SK-N-SH (cell line): ENCODE measurements around the gene PRXL2B. TPM values are rescaled to one million over a fixed set of nuclear protein-coding genes. Genes with fewer than 3 reads are reported as not detected.

ENCODE experiments used
- CTCF ChIA-PET: fragments of 300-600, 350-600 bp; formaldehyde crosslinking; extraction: SDS; loops from one replicate; lab custom pipeline; 2021; lab: Yijun Ruan, JAX
- POLR2A ChIA-PET: fragments of 350-600 bp; sonication (Branson Sonifier 250); formaldehyde crosslinking; extraction: SDS; loops from one replicate; lab custom pipeline; 2020; ENCODE audit warnings: antibody characterized with exemption, inconsistent platforms; lab: Yijun Ruan, JAX
- DNase-seq: peaks from one replicate; pipeline ENCODE4 v3.0.0; 2012
- H2AFZ ChIP-seq: fragments of 200-600 bp; sonication (generic); 2 replicates; pipeline ENCODE4 v1.8.1; 2016; ENCODE audit warnings: antibody characterized with exemption, mild to moderate bottlenecking, low read depth
- H3F3A ChIP-seq: fragments of 200-600 bp; sonication (generic); replicated peaks from 2 replicates; pipeline ENCODE3; 2016; ENCODE audit warnings: antibody characterized with exemption, mild to moderate bottlenecking; ENCODE audit not compliant: insufficient read depth
- H3K27ac ChIP-seq, 2 experiments: fragments of 200-500 bp in 1 of 2; fragments of 200-600 bp in 1 of 2; sonication (Bioruptor generic) in 1 of 2; sonication (generic), shearing (Covaris generic) in 1 of 2; 2 replicates each; pipeline versions ENCODE4 v1.5.1 to v1.6.1; 2014 to 2016; ENCODE audit warnings: low read depth in 2 of 2, inconsistent platforms in 1 of 2, low read length in 1 of 2, mild to moderate bottlenecking in 1 of 2, mixed read lengths in 1 of 2
- H3K27me3 ChIP-seq: fragments of 200-600 bp; sonication (generic), shearing (Covaris generic); 2 replicates; pipeline ENCODE4 v1.6.1; 2016; ENCODE audit warnings: mixed run types; ENCODE audit not compliant: insufficient read depth
- H3K36me3 ChIP-seq, 2 experiments: fragments of 200-500 bp in 1 of 2; fragments of 200-600 bp in 1 of 2; sonication (Bioruptor generic) in 1 of 2; sonication (generic) in 1 of 2; replicated peaks in 1 of 2; 2 replicates each; pipeline versions ENCODE3 to v1.5.1; 2014 to 2016; ENCODE audit warnings: low read length in 1 of 2, mild to moderate bottlenecking in 1 of 2; ENCODE audit not compliant: insufficient read depth in 2 of 2, control insufficient read depth in 1 of 2
- H3K4me1 ChIP-seq, 2 experiments: fragments of 200-500 bp in 1 of 2; fragments of 200-600 bp in 1 of 2; sonication (Bioruptor generic) in 1 of 2; sonication (generic), shearing (Covaris generic) in 1 of 2; 2 replicates each; pipeline versions ENCODE4 v1.5.1 to v1.6.1; 2014 to 2016; ENCODE audit warnings: low read depth in 1 of 2, low read length in 1 of 2, mixed run types in 1 of 2; ENCODE audit not compliant: insufficient read depth in 2 of 2, control insufficient read depth in 1 of 2
- H3K4me2 ChIP-seq: fragments of 200-600 bp; sonication (generic), shearing (Covaris generic); 2 replicates; pipeline ENCODE4 v1.6.1; 2017; ENCODE audit warnings: mixed run types
- H3K4me3 ChIP-seq, 2 experiments: fragments of 200-500 bp in 1 of 2; fragments of 200-600 bp in 1 of 2; sonication (Bioruptor generic) in 1 of 2; sonication (generic), shearing (Covaris generic) in 1 of 2; 2 replicates each; pipeline versions ENCODE4 v1.5.1 to v1.8.1; 2014 to 2016; ENCODE audit warnings: low read depth in 2 of 2, inconsistent platforms in 1 of 2, low read length in 1 of 2, mild to moderate bottlenecking in 1 of 2, mixed read lengths in 1 of 2, moderate library complexity in 1 of 2
- H3K79me2 ChIP-seq: fragments of 200-600 bp; sonication (generic); 2 replicates; pipeline ENCODE4 v1.8.1; 2017; ENCODE audit warnings: mild to moderate bottlenecking; ENCODE audit not compliant: insufficient read depth
- H3K9ac ChIP-seq: fragments of 200-600 bp; sonication (generic); 2 replicates; pipeline ENCODE4 v1.6.1; 2017; ENCODE audit warnings: mixed run types
- H3K9me2 ChIP-seq: fragments of 200-600 bp; sonication (generic); 2 replicates; pipeline ENCODE4 v1.6.1; 2017; ENCODE audit warnings: mixed run types
- H3K9me3 ChIP-seq: fragments of 200-600 bp; sonication (generic); 2 replicates; pipeline ENCODE4 v1.6.1; 2017; ENCODE audit warnings: mixed run types, mild to moderate bottlenecking, moderate library complexity
- H4K20me1 ChIP-seq: fragments of 200-600 bp; sonication (generic); 2 replicates; pipeline ENCODE4 v1.6.1; 2017; ENCODE audit warnings: mild to moderate bottlenecking, mixed run types; ENCODE audit not compliant: insufficient read depth
- CHD2 ChIP-seq: fragments of 150-350 bp; IDR thresholded peaks from 2 replicates; pipeline ENCODE4 v1.6.1; 2018; ENCODE audit warnings: low read length; ENCODE audit not compliant: partially characterized antibody
- CTCF ChIP-seq: fragments of 200-600 bp; sonication (generic); IDR thresholded peaks from 2 replicates; pipeline ENCODE4 v1.6.1; 2017; ENCODE audit warnings: antibody characterized with exemption, mild to moderate bottlenecking, moderate library complexity
- EP300 ChIP-seq, 2 experiments: IDR thresholded peaks; 2 replicates each; pipeline versions ENCODE4 v1.4.0 to v1.6.1; 2012; ENCODE audit warnings: borderline replicate concordance in 1 of 2, low read depth in 1 of 2, low read length in 1 of 2
- EZH2phosphoT487 ChIP-seq: fragments of 200-600 bp; sonication (generic); IDR thresholded peaks from 2 replicates; pipeline ENCODE4 v1.6.1; 2017; ENCODE audit warnings: low read depth, mixed run types, mild to moderate bottlenecking, antibody characterized with exemption, moderate library complexity, borderline replicate concordance
- FOSL2 ChIP-seq: IDR thresholded peaks from 2 replicates; pipeline ENCODE4 v1.4.0; 2012; ENCODE audit warnings: low read depth, mild to moderate bottlenecking, moderate library complexity, borderline replicate concordance
- FOXM1 ChIP-seq: IDR thresholded peaks from 2 replicates; pipeline ENCODE4 v1.4.0; 2012; ENCODE audit warnings: low read depth, mild to moderate bottlenecking
- GABPA ChIP-seq: IDR thresholded peaks from 2 replicates; pipeline ENCODE4 v1.4.0; 2012; ENCODE audit warnings: low read depth, mild to moderate bottlenecking
- GATA2 ChIP-seq: sonication (generic); formaldehyde crosslinking; IDR thresholded peaks from 2 replicates; pipeline ENCODE4 v1.5.0; 2020; ENCODE audit warnings: mild to moderate bottlenecking, missing genetic modification reagents
- JUND ChIP-seq: IDR thresholded peaks from 2 replicates; pipeline ENCODE4 v1.4.0; 2012
- MAX ChIP-seq: IDR thresholded peaks from 2 replicates; pipeline ENCODE4 v1.4.0; 2012; ENCODE audit warnings: low read depth
- MEF2A ChIP-seq: IDR thresholded peaks from 2 replicates; pipeline ENCODE4 v1.4.0; 2012; ENCODE audit warnings: low read depth, borderline replicate concordance
- MXI1 ChIP-seq: IDR thresholded peaks from 2 replicates; pipeline ENCODE4 v1.6.1; 2012; ENCODE audit warnings: mild to moderate bottlenecking, low read depth, low read length, improper control_type of control experiment
- PBX3 ChIP-seq: IDR thresholded peaks from 2 replicates; pipeline ENCODE4; 2012
- POLR2AphosphoS5 ChIP-seq: IDR thresholded peaks from 2 replicates; pipeline ENCODE4 v1.6.1; 2012; ENCODE audit warnings: low read depth, low read length
- RAD21 ChIP-seq: IDR thresholded peaks from 2 replicates; pipeline ENCODE4 v1.6.1; 2012; ENCODE audit warnings: mild to moderate bottlenecking, low read length
- RCOR1 ChIP-seq: fragments of 150-350 bp; IDR thresholded peaks from 2 replicates; pipeline ENCODE4 v1.6.1; 2017; ENCODE audit warnings: antibody characterized with exemption, low read length
- RFX5 ChIP-seq: IDR thresholded peaks from 2 replicates; pipeline ENCODE4 v1.6.1; 2012; ENCODE audit warnings: mild to moderate bottlenecking, improper control_type of control experiment, low read length
- TAF1 ChIP-seq: IDR thresholded peaks from 2 replicates; pipeline ENCODE4 v1.6.1; 2012; ENCODE audit warnings: low read depth, mild to moderate bottlenecking, low read length, moderate library complexity, borderline replicate concordance
- TEAD4 ChIP-seq: IDR thresholded peaks from 2 replicates; pipeline ENCODE4 v1.4.0; 2012; ENCODE audit warnings: mild to moderate bottlenecking, borderline replicate concordance; ENCODE audit not compliant: insufficient read depth
- USF1 ChIP-seq: IDR thresholded peaks from 2 replicates; pipeline ENCODE4 v1.4.0; 2012; ENCODE audit warnings: low read depth, borderline replicate concordance
- USF2 ChIP-seq: fragments of 150-350 bp; IDR thresholded peaks from 2 replicates; pipeline ENCODE4 v1.6.1; 2017; ENCODE audit warnings: antibody characterized with exemption, low read length, low read depth, borderline replicate concordance
- YY1 ChIP-seq: IDR thresholded peaks from 2 replicates; pipeline ENCODE4 v1.4.0; 2012; ENCODE audit warnings: low read depth, mild to moderate bottlenecking
- WGBS: methylation state at CpG from one replicate; pipeline ENCODE4 v1.1.6; 2017; ENCODE audit warnings: low lambda C conversion rate; 5-methylcytosine and 5-hydroxymethylcytosine counted together
- polyA plus RNA-seq, 3 experiments: library from polyadenylated mRNA; depleted of rRNA; stranded (reverse); fragments of >200 nt; gene quantifications; 2 replicates each; pipeline ENCODE4 v1.2.3, GENCODE V29; 2012

The PRXL2B gene
- polyA plus RNA-seq, 1 of the 3 experiments (the other 2 are of a cell fraction): 33.7 TPM

GRCh38 chr1:2545754-2546514 is 40.6 kb upstream of the PRXL2B start (continued):
- TF ChIP-seq USF2 (peak; percentile 74), CHD2 (no peak), MXI1 (peak; percentile 51; the same call in 1 of the 2 replicates), RAD21 (no peak), PBX3 (no peak), RCOR1 (no peak), USF1 (peak; percentile 87), EP300 (IDR thresholded peaks at IDR 0.05; ENCODE audit: borderline replicate concordance in 1 of 2, low read depth in 1 of 2, low read length in 1 of 2) (no peak), GATA2 (no peak), TEAD4 (no peak), FOXM1 (no peak)

- no peaks in the 10 kb centered on the region for H3K9me2 ChIP-seq
- peak overlapping the region; percentile 59 for H3K4me3 ChIP-seq
- H4K20me1 ChIP-seq: no peaks in the 10 kb centered on the region
- no peaks in the 10 kb centered on the region for H3K27me3 ChIP-seq
- H2AFZ ChIP-seq: peak overlapping the region; percentile 51; the same call in 1 of the 2 replicates
- H3K27ac ChIP-seq: peak overlapping the region in 1 of 2 experiments; percentile 82; a peak in 2 of 4 replicates
- H3K9ac ChIP-seq: peak overlapping the region; percentile 65; the same call in 1 of the 2 replicates
- H3K9me3 ChIP-seq: no peaks in the 10 kb centered on the region
- H3K36me3 ChIP-seq: no peaks in the 10 kb centered on the region
- H3K4me2 ChIP-seq: peak overlapping the region; percentile 88
- ChIA-PET POLR2A (interaction anchor here (0.8 to 1.8 kb wide), 7 partner anchors 13 to 87 kb away, joined by 3 to 8 read pairs (median 5); no protein-coding TSS in a partner anchor), CTCF (interaction anchor here (0.6 to 5.1 kb wide), 35 partner anchors 9 to 352 kb away, joined by 3 to 53 read pairs (median 7); partner anchors contain the start of genes FAAP20, HES5, PANK4 and PEX10)
- H3K4me1 ChIP-seq: peaks cover 0 to 56% of the 10 kb centered on the region in 2 experiments; a peak in 1 of 4 replicates
- no peaks in the 10 kb centered on the region for H3F3A ChIP-seq
- H3K79me2 ChIP-seq: no peaks in the 10 kb centered on the region
- WGBS: 3% methylated on average over 14 of the region's 52 CpGs
- peak; percentile 92 for DNase-seq
- no peak for TF ChIP-seq TAF1
- no peak for TF ChIP-seq CHD2
- TF ChIP-seq GATA2: no peak
- no peak for TF ChIP-seq USF2
- TF ChIP-seq USF1: no peak
- TF ChIP-seq GABPA: 0 out of 2 replicates have a peak, but pooled peaks have one; percentile 21
- TF ChIP-seq POLR2AphosphoS5: no peak
- no peak for TF ChIP-seq YY1
- 0 out of 2 replicates have a peak, but pooled peaks have one; percentile 11 for TF ChIP-seq CTCF
- TF ChIP-seq EZH2phosphoT487: no peak
- no peak for TF ChIP-seq JUND
- no peak for TF ChIP-seq MEF2A
- TF ChIP-seq EP300 (IDR thresholded peaks at IDR 0.05; ENCODE audit: borderline replicate concordance in 1 of 2, low read depth in 1 of 2, low read length in 1 of 2): no peak
- no peak for TF ChIP-seq RFX5
- TF ChIP-seq MAX: 0 out of 2 replicates have a peak, but pooled peaks have one; percentile 6
- no peak for TF ChIP-seq FOSL2
Observed at GRCh38 chr1:2546515-2547209, 39.9 kb upstream of the PRXL2B start.
